H9 (cell line): ENCODE data around the gene SEPTIN5. TPM values are rescaled to one million over a fixed set of nuclear protein-coding genes. Genes with fewer than 3 reads are reported as not detected.

ENCODE experiments used
- DNase-seq: peaks from one replicate; pipeline ENCODE4 v3.0.0-alpha.2; 2017
- H2AFZ ChIP-seq: one replicate; pipeline ENCODE4 v1.6.1; 2013; ENCODE audit warnings: mild to moderate bottlenecking, low read length, control low read depth, moderate library complexity
- H2AK5ac ChIP-seq: 2 replicates; pipeline ENCODE4 v1.6.1; 2013; ENCODE audit warnings: low read length, control low read depth, mixed read lengths; ENCODE audit not compliant: insufficient read length
- H2BK120ac ChIP-seq: one replicate; pipeline ENCODE4 v1.6.1; 2013; ENCODE audit warnings: low read depth, mild to moderate bottlenecking, low read length, control low read depth, inconsistent platforms; ENCODE audit not compliant: poor library complexity, severe bottlenecking
- H2BK12ac ChIP-seq: 2 replicates; pipeline ENCODE4 v1.6.1; 2013; ENCODE audit warnings: low read length, control low read depth, mixed read lengths, low read depth; ENCODE audit not compliant: insufficient read length
- H2BK15ac ChIP-seq: 2 replicates; pipeline ENCODE4 v1.6.1; 2013; ENCODE audit warnings: low read depth, low read length, control low read depth
- H2BK20ac ChIP-seq: one replicate; pipeline ENCODE4 v1.6.1; 2013; ENCODE audit warnings: low read depth, mild to moderate bottlenecking, low read length, control low read depth, inconsistent platforms; ENCODE audit not compliant: poor library complexity, severe bottlenecking
- H2BK5ac ChIP-seq: 2 replicates; pipeline ENCODE4 v1.6.1; 2013; ENCODE audit warnings: low read length, control low read depth, mixed read lengths; ENCODE audit not compliant: insufficient read length
- H3K14ac ChIP-seq: 2 replicates; pipeline ENCODE4 v1.6.1; 2013; ENCODE audit warnings: low read length, control low read depth; ENCODE audit not compliant: insufficient read depth
- H3K18ac ChIP-seq: 2 replicates; pipeline ENCODE4 v1.6.1; 2013; ENCODE audit warnings: low read depth, mild to moderate bottlenecking, mixed read lengths, low read length, control low read depth; ENCODE audit not compliant: insufficient read length
- H3K23ac ChIP-seq: 2 replicates; pipeline ENCODE4 v1.6.1; 2013; ENCODE audit warnings: low read length, control low read depth, mixed read lengths, low read depth; ENCODE audit not compliant: insufficient read length
- H3K23me2 ChIP-seq: 2 replicates; pipeline ENCODE4 v1.6.1; 2013; ENCODE audit warnings: low read depth, mild to moderate bottlenecking, mixed read lengths, low read length, control low read depth; ENCODE audit not compliant: insufficient read length, poor library complexity, severe bottlenecking
- H3K27ac ChIP-seq: 2 replicates; pipeline ENCODE4 v1.5.1; 2013; ENCODE audit warnings: low read length, control low read depth, mixed read lengths, low read depth; ENCODE audit not compliant: insufficient read length
- H3K27me3 ChIP-seq: 2 replicates; pipeline ENCODE4 v1.6.1; 2013; ENCODE audit warnings: low read length, control low read depth, inconsistent platforms; ENCODE audit not compliant: insufficient read depth
- H3K4ac ChIP-seq: 2 replicates; pipeline ENCODE4 v1.6.1; 2013; ENCODE audit warnings: low read depth, mild to moderate bottlenecking, control low read depth, inconsistent platforms, low read length, moderate library complexity
- H3K4me1 ChIP-seq: 2 replicates; pipeline ENCODE4 v1.6.1; 2013; ENCODE audit warnings: low read length, control low read depth, inconsistent platforms; ENCODE audit not compliant: insufficient read depth
- H3K4me2 ChIP-seq: 2 replicates; pipeline ENCODE4 v1.6.1; 2013; ENCODE audit warnings: low read length, control low read depth, mixed read lengths; ENCODE audit not compliant: insufficient read length, insufficient read depth
- H3K56ac ChIP-seq: 2 replicates; pipeline ENCODE4 v1.6.1; 2013; ENCODE audit warnings: low read depth, mild to moderate bottlenecking, mixed read lengths, low read length, control low read depth; ENCODE audit not compliant: insufficient read length
- H3K79me1 ChIP-seq: 2 replicates; pipeline ENCODE4 v1.6.1; 2013; ENCODE audit warnings: low read depth, mild to moderate bottlenecking, moderate library complexity, low read length, control low read depth, inconsistent platforms; ENCODE audit not compliant: insufficient read depth, poor library complexity, severe bottlenecking
- H3K79me2 ChIP-seq: 2 replicates; pipeline ENCODE4 v1.6.1; 2013; ENCODE audit warnings: low read length, control low read depth, inconsistent platforms; ENCODE audit not compliant: insufficient read depth
- H3K9ac ChIP-seq: 2 replicates; pipeline ENCODE4 v1.6.1; 2013; ENCODE audit warnings: low read length, control low read depth, mixed read lengths; ENCODE audit not compliant: insufficient read length; ENCODE audit errors: extremely low read depth
- H3K9me3 ChIP-seq: one replicate; pipeline ENCODE4 v1.6.1; 2013; ENCODE audit warnings: low read depth, low read length, inconsistent platforms; ENCODE audit not compliant: control insufficient read depth
- H3T11ph ChIP-seq: one replicate; pipeline ENCODE4 v1.6.1; 2013; ENCODE audit warnings: mild to moderate bottlenecking, low read length, control low read depth, inconsistent platforms
- H4K20me1 ChIP-seq: one replicate; pipeline ENCODE4 v1.6.1; 2013; ENCODE audit not compliant: control insufficient read depth, insufficient read length, insufficient read depth
- H4K5ac ChIP-seq: 2 replicates; pipeline ENCODE4 v1.6.1; 2013; ENCODE audit warnings: low read depth, mild to moderate bottlenecking, mixed read lengths, low read length, control low read depth; ENCODE audit not compliant: insufficient read length
- H4K8ac ChIP-seq: replicated peaks from 2 replicates; pipeline ENCODE4 v1.6.1; 2013; ENCODE audit warnings: low read length, control low read depth, mixed read lengths, low read depth; ENCODE audit not compliant: insufficient read length
- H4K91ac ChIP-seq: 2 replicates; pipeline ENCODE4 v1.6.1; 2013; ENCODE audit warnings: low read depth, mild to moderate bottlenecking, moderate library complexity, mixed read lengths, low read length, control low read depth; ENCODE audit not compliant: insufficient read length
- H3K27ac Mint-ChIP-seq, 3 experiments: 2 replicates in 2 of 3; 3 replicates in 1 of 3; pipeline ENCODE4 v1.8.0; 2020 to 2021; ENCODE audit warnings: mixed read lengths in 3 of 3, mild to moderate bottlenecking in 1 of 3, moderate library complexity in 1 of 3
- H3K27me3 Mint-ChIP-seq: 2 replicates; pipeline ENCODE4 v1.8.0; 2021; ENCODE audit warnings: low read depth, mild to moderate bottlenecking, moderate library complexity, mixed read lengths
- H3K36me3 Mint-ChIP-seq, 3 experiments: 2 replicates in 2 of 3; 3 replicates in 1 of 3; pipeline ENCODE4 v1.8.0; 2020 to 2021; ENCODE audit warnings: low read depth in 3 of 3, mixed read lengths in 3 of 3; ENCODE audit not compliant: insufficient read depth in 1 of 3
- H3K4me1 Mint-ChIP-seq, 2 experiments: 2 replicates each; pipeline ENCODE4 v1.8.0; 2020; ENCODE audit warnings: mixed read lengths in 2 of 2
- H3K4me3 Mint-ChIP-seq, 2 experiments: 2 replicates in 1 of 2; 3 replicates in 1 of 2; pipeline ENCODE4 v1.8.0; 2020 to 2021; ENCODE audit warnings: mild to moderate bottlenecking in 2 of 2, mixed read lengths in 2 of 2, moderate library complexity in 1 of 2
- H3K9me3 Mint-ChIP-seq, 2 experiments: 2 replicates in 1 of 2; 3 replicates in 1 of 2; pipeline ENCODE4 v1.8.0; 2020; ENCODE audit warnings: mild to moderate bottlenecking in 2 of 2, mixed read lengths in 2 of 2, moderate library complexity in 1 of 2
- CTCF ChIP-seq: fragments of 200-600 bp; sonication (generic); conservative IDR thresholded peaks from 3 replicates; pipeline ENCODE4 v1.8.0; 2021; ENCODE audit warnings: antibody characterized with exemption, mild to moderate bottlenecking
- WGBS: extraction: QIAGEN DNeasy Blood & Tissue Kit; methylation state at CpG from one replicate; pipeline ENCODE4 v1.1.7; 2013; ENCODE audit warnings: missing lambda C conversion rate, low lambda C conversion rate, mixed read lengths; ENCODE audit not compliant: insufficient read length; ENCODE audit errors: extremely low coverage; 5-methylcytosine and 5-hydroxymethylcytosine counted together
- total RNA-seq: library from RNA; stranded (reverse); gene quantifications from 2 replicates; pipeline ENCODE4 v1.2.1, GENCODE V29; 2021

Gene SEPTIN5
- total RNA-seq, 1 experiment from 2014 or later, result 17.8 TPM

GRCh38 chr22:19757140-19757984, 43.1 kb downstream of the SEPTIN5 start:
- DNase-seq, result no peak
- Histone ChIP-seq H3K23me2 (no peaks in the 10 kb centered on the region), H3T11ph (no peak overlapping the region), H2BK12ac (no peak overlapping the region), H2BK15ac (no peak overlapping the region), H4K5ac (no peak overlapping the region), H3K27ac (no peak overlapping the region), H3K56ac (no peak overlapping the region), H2BK5ac (no peak overlapping the region), H2AFZ (no peak overlapping the region), H3K27me3 (peaks cover 81% of the 10 kb centered on the region), H3K79me1 (no peaks in the 10 kb centered on the region), H3K4me1 (no peaks in the 10 kb centered on the region), H3K9ac (no peak overlapping the region), H4K8ac (no peak overlapping the region), H4K20me1 (peaks cover 3% of the 10 kb centered on the region), H3K18ac (no peak overlapping the region), H2AK5ac (no peak overlapping the region), H4K91ac (no peak overlapping the region), H3K14ac (no peak overlapping the region), H2BK20ac (no peak overlapping the region), H3K4ac (no peak overlapping the region), H2BK120ac (no peak overlapping the region), H3K9me3 (no peaks in the 10 kb centered on the region), H3K4me2 (no peak overlapping the region), H3K23ac (no peak overlapping the region), H3K79me2 (no peaks in the 10 kb centered on the region)
- peaks cover 8 to 10% of the 10 kb centered on the region in 2 experiments; a peak in 4 of 5 replicates for H3K9me3 Mint-ChIP-seq
- H3K27ac Mint-ChIP-seq, result no peak overlapping the region
- H3K4me3 Mint-ChIP-seq, result peak overlapping the region in 1 of 2 experiments; percentile 70; a peak in 4 of 5 replicates
- peaks cover 90% of the 10 kb centered on the region for H3K27me3 Mint-ChIP-seq
- WGBS, result no CpG with 5 or more reads among the region's 16 CpGs
- H3K4me1 Mint-ChIP-seq, result peaks cover 23 to 35% of the 10 kb centered on the region in 2 experiments
- TF ChIP-seq CTCF, result no peak
- H3K36me3 Mint-ChIP-seq, result peaks cover 0 to 3% (median 0%) of the 10 kb centered on the region in 3 experiments; a peak in 2 of 7 replicates
